Measurements from ENCODE around the gene EGFL8. TPM values are rescaled to one million over a fixed set of nuclear protein-coding genes. Genes with fewer than 3 reads are reported as not detected.
A peak's percentile ranks its signal among the peaks of the same experiment; 100 is the strongest.

EGFL8 gene
- total and polyA plus RNA-seq, 9 of the 15 experiments (the other 6 are each of a cell fraction or from before 2014, with no cell fraction given) = 2.2 to 47.4 (median 14.2) TPM

- TF ChIP-seq MGA (IDR thresholded peaks at IDR 0.05) (no peak; the same call in 1 of the 2 replicates), ZNF778 (CRISPR knock-in tag; IDR thresholded peaks at IDR 0.05) (no peak), HNRNPH1 (optimal IDR thresholded peaks at IDR 0.05; ENCODE audit: low read depth, low read length) (no peak), SMAD3 (CRISPR knock-in tag; conservative IDR thresholded peaks at IDR 0.05) (peak; percentile 92), ZBTB26 (CRISPR knock-in tag; IDR thresholded peaks at IDR 0.05) (no peak), SRSF3 (IDR thresholded peaks at IDR 0.05; ENCODE audit: insufficient read depth, low read length) (no peak), SRSF9 (IDR thresholded peaks at IDR 0.05; ENCODE audit: borderline replicate concordance, low read depth, low read length) (no peak), ZFPM2 (CRISPR knock-in tag; IDR thresholded peaks at IDR 0.05) (no peak), CXXC5 (CRISPR knock-in tag; IDR thresholded peaks at IDR 0.05) (peak; percentile 94), ZBTB17 (CRISPR knock-in tag; IDR thresholded peaks at IDR 0.05) (peak; percentile 88), ZNF512 (tag; IDR thresholded peaks at IDR 0.05) (no peak), ESRRA (IDR thresholded peaks at IDR 0.05; ENCODE audit: borderline replicate concordance, low read depth) (peak; percentile 61; the same call in 1 of the 2 replicates), ZNF175 (CRISPR knock-in tag; IDR thresholded peaks at IDR 0.05; ENCODE audit: low read depth) (0 out of 2 replicates have a peak, but pooled peaks have one; percentile 47)
Measured at GRCh38 chr6:32167761-32168262, 3.4 kb downstream of the EGFL8 start (continued).

Data from K562 (cell line).